IPS DF 4.7 (cell line): Measurements from ENCODE around the gene TRAP1.

ENCODE experiments used
- DNase-seq: peaks from one replicate; pipeline ENCODE4 v3.0.0-alpha.2; 2013; ENCODE audit warnings: low spot score; ENCODE audit errors: extremely low read depth

Gene TRAP1

DNA sequence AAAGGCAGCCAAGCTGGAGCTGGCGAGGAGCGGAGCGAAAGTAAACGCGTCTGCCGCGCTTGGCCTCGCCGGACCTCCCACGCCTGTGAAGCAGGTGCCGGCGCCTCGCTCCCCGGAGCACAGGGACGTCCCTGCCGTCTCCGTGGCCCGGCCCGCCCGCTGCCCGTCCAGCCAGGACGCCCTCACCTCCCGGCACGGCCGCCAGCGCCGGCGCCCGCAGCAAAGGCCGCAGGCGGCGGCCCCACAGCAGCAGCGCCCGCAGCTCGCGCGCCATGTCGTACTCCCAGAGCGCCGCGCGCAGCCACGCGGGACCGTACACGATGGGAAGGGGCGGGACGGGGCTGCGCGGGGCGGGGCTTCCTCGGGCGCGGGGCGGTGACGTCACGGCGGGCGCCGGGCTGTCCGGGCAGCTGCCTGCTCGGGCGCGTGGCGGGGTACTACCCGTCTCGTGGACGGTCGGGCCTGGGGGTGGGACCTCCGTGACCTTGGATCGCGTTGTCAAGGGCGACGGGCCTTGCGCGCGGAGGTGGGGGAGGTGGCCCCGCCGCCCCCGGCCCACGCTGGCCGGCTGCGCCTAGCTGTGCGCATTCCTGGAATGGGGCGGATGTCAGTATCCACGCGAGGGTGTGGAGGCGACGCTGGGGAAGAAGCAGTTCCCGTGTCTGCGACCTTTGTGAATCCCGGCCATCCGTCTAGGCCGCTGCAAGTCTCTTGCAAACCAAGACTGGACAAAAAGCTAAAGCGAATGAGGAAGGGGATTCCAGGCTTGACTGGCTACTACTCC is at the start of gene TRAP1:
Gene TRAP1 (minus strand): TSS at position 290 of the 784 bp plus-strand sequence. CDS start 16 bp downstream, at position 274.
- no peak for DNase-seq

DNA sequence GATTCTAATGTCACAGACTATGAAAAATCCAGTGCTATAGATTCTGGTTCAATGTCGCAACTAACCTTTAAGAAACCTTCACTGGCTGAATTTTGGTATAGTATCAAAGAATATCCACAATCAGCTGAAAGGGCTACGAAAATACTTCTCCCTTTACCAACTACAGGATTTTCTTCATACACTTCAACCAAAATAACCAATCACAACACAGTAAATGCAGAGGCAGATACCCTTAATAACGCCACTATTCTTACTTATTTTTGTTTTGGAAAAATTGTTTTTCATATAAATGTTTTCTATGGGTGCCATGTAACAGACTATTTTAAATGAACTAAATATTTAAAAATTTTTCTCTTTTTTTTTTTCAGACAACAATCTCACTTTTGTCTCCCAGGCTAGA is 48.9 kb upstream of the TRAP1 start:
- DNase-seq = no peak

DNA sequence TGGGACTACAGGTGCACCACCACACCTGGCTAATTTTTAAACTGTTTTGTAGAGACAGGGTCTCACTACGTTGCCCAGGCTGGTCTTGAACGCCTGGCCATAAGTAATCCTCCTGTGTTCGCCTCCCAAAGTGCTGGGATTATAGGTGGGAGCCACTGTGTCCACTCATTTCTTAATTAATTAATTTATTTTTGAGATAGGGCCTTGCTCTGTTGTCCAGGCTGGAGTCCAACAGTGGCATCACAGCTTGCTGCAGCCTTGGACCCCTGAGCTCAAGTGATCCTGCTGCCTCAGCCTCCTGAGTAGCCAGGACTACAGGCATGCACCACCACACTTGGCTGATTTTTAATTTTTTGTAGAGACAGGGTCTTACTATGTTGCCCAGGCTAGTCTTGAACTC is 47.1 kb upstream of the TRAP1 start:
- DNase-seq = no peak

DNA sequence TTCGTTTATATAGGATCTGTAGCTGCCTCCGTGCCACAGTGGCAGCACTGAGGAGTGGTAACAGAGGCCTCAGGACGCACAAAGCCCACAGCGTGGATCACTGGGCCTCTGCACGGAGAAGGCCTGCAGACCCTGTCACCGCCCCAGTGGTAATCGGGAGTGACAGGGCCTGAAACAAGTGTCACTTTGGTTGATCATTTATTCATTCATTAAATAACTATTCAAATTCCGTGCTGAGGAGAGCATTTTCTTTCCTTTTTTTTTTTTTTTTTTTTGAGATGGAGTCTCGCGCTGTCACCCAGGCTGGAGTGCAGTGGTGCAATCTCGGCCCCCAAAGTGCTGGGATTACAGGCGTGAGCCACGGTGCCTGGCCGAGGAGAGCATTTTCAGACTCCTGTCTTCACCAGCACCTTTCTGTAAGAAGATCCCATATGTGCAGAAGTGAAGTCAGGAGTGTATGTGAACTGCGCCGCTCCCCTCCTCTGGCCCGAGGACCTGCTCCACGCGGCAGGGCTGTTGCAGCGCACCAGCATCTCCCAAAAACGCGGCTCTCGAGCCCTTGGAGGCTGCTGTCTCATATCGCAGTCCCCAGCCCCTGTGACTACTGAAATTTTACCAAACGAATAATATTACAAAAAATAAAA is 44.9 kb upstream of the TRAP1 start:
- no peak for DNase-seq

DNA sequence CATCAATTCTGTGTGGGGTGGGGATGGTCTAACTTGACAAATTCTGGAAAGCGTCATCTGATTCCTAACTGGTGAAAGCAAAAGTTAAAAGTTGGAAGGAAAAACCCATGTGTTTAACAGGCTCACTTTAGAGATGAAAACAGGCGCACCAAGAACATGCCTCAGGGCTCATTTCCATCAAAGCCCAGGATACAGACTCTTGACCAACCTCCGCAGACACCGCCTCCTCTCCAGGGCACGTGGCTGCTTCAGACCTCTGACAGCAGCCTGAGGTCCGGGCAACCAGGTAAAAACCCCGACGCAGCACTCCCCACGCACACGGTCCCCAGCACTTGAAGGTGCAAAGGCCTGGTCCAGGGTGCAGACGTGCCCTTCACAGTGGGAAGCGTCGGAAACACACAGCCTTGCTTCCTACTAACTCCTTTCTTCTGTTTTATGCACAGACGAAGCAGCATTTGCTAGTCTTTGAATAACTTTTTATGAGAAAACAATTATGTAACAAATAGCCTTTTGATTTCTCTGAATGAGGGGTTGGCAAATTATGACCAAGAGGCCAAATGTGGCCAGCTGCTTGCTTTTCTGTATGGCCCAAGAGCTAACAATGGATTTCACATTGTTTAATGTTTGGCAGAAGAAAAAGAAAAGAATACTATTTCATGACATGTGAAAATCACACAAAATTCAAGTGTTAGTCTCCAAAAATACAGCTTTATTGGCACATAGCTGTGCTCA is 44.2 kb upstream of the TRAP1 start:
- DNase-seq = no peak

DNA sequence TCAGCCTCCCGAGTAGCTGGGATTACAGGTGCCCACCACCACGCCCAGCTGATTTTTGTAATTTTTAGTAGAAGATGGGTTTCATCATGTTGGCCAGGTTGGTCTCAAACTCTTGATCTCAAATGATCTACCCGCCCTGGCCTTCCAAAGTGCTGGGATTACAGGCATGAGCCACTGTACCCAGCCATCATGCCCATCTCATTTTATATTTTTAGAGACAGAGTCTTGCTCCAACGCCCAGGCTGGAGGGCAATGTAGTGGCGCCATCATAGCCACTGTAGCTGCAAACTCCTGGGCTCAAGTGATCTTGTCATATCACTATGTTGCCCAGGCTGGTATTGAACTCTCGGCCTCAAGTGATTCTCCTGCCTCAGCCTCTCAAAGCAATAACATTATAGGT is 43.2 kb upstream of the TRAP1 start:
- no peak for DNase-seq

DNA sequence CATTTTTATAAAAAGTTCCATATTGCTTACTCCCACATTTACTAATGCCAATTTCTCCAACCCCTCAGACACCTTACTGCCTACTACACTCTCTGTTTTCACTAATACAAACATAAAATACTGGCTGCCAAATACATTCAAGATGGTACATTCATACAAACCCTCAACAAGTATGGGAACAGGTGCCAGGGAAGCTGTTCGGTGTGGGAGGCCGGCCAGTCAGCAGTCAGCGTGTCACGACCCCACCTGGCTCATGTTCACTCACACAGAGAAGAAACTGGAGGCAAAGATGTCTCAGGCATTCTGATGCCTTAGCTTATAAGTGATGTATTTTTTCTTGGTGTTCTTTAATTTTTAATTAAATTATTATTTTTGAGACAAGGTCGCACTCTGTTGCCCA is 42.4 kb upstream of the TRAP1 start:
- DNase-seq = no peak

DNA sequence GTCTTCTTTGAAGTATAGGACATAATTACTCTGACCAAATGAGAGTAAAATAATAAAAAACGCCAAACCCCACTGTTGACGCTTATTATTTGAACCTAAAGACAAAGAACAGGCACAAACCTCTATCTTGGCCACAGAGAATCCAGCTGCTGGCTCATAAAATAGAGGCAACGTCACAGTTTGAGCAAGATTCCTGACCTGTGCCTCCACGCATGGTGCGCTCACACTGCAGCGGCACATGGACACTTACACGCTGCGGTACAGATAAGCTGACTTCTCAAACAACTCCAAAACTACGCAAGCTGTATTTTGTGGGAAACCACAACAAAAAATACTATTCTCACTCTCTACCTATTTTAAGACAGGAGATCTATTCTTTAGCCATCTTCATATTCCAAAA is 38.8 kb upstream of the TRAP1 start:
- DNase-seq = no peak

DNA sequence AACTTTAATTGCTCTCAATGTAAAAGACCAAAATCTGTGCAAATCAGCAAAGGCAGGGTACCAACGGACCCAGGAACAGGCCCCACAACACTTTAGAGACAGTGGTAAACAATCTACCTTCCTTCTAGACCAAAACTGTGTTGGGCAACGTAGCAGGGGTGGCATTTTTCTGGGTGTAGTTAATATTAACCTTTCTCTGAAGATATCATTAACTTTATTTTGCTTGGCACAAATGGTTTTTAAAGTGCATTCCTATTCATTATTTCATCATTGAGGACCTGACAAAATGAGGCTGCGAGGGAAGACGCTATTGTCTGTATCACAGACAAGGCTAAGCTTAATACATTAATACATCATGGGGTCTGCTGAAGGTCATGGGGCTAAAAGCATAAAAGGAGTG is 37.9 kb upstream of the TRAP1 start:
- DNase-seq = no peak

DNA sequence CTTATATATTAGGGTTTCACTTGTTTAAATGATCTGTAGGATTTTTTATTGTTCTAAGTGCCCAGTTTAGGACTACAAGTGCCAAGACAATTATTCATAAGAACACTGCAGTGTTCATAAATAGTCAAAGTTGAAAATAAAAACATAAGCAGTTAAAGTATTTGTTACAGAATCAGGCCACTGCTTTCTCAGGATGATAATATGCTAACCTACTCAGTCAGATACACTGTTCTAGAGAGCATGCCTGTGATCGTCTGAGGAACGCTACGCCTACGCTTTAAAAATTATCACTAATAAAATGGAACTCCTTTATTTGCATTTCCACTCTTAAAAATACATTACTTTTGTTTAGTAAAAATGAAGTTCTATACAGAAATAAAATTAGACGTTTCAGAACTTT is 37.4 kb upstream of the TRAP1 start:
- DNase-seq = no peak

DNA sequence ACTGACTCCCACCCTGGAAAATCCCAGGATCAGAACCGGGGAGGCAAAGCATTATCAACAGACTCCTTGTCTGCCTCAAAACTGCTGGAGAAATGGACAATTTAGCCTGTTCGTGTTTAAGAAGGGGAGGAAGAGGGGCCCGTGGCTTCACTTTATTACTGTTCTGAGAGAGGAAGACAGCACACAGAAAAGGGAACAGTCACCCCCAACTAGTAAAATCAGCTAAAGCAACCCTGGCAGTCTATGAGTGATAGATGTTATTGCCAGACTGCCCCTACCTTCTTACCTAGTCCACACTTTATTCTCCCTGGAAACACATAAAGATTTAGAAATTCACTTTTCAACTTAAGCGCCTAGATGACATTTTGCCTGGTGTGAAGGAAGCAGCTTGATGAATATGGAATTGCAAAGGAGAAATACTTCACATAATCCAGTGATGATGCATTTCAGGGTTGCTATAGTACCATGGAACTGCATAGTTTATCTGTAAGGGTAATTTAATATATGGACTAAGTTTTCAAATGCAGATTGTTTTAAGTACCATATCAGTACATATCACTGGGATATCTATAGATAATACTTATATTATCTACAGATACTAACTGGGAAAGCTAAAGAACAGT is 36.9 kb upstream of the TRAP1 start:
- no peak for DNase-seq

DNA sequence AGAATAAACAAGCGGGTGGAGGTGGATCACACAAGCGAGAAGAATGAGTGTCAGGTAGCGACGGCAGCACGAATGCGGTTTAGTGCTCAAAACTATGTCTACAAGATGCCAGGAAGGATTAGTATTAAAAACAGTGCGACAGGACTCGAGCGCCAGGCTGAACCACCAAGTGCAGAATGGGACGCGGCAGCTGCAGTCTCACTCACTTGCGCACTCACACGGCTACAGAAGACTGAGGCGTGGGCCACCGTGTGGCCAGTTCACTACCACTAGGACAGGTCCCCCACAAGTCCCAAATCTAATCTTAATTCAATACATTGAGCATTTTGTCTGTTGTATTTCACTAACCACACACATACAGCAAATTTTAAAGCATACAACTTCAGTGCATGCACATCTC is 35.7 kb upstream of the TRAP1 start:
- DNase-seq = no peak

DNA sequence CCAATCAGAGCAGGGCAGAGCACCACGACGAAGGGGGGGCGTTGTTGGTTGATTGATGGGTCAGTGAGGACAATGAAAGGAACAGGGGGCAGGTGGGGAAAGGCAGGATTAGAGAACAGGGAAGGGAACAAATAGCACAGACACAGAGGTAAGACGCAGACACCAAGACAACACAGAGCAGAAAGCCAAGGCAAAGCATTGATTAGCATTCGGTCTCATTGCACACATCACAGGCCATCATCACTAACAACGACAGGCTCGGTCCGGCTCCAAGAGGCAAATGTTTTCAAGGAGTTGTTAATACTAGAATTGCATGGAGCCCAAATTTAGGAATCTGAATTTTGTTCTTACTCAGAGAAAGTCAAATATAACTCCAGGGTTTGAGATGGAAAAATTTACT is 34.6 kb upstream of the TRAP1 start:
- no peak for DNase-seq

DNA sequence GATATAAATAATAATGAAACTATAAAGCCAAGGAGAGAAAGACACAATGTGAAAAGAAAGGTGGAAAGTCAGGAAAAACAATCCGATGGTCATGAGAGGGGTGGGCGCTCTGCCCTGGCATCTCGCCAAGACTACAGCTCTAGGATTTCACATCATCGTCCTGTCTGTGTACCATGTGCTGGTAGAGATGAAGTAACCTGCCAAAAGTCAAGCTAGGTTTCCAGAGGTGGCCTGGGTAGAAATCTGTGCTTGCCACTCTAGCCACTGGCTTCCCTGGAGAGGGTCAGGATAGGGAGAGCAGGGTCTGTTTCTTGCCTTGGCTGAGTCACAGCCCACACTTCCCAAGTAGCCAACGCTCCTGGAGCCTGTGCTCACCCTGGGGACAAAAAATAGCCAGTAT is 31.0 kb upstream of the TRAP1 start:
- DNase-seq = no peak

DNA sequence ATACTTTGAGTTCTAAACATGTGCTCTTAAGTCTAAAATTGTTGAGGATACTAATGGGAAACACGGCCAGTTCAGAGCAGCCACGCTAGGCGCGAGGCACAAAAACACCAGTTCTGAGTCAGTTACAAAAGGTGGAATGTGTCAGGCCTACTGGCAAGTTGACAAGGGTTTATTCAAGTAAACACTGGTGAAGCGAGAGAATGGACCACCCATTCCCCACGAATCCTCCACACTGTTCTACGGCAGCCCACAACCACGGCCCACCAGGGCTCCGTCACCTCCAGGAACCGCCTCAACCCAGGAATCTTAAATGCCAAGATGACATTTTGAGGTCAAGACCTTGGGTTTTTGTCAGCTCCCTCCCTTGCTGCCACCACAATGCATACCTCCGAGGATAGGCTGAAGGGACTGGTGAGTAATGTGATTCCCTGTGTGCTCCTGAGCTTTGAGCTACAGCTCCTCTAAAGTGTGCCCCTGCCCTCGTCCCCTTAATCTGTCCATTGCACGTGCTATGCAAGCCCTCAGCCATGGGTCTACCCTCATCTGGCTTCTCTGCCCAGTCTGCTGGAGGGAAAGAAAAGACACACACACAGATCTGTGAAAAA is 28.5 kb upstream of the TRAP1 start:
- no peak for DNase-seq

DNA sequence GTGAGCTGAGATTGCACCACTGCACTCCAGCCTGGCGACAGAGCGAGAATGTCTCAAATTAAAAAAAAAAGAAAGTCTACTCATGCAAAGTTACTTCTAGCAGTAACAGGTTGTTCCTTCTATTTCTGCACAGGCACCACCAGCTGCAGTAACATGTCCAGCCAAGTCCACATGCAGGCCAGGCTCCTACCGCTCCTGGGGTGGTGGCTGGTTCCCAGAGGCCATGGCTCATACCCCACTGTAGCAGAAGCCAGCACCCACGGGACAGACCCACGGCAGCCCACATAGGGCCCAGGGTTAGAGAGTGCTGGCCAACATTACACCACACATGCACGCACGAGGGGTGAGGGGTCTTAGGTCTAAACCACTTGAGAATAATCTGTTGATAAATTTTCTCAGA is 26.7 kb upstream of the TRAP1 start:
- DNase-seq = no peak

DNA sequence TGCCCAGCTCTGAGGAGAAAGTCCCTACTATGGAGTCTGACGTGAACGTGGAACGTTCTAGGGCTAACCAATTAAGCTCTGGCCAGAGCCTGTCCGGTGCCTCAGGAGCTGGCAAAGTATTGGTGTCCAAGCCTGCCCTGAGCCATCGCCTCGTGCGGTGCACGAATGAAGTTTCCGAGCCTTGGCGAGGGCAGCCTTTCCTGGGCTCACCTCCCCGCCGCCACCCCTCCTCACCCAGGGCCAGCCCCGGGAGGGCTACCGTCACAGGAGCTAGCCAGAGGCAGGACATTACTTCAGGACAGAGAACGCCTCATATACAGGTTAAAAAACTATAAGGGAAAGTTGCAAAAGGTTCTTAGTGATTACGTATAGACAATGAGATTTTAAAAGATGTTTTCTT is 23.6 kb upstream of the TRAP1 start:
- DNase-seq = no peak

DNA sequence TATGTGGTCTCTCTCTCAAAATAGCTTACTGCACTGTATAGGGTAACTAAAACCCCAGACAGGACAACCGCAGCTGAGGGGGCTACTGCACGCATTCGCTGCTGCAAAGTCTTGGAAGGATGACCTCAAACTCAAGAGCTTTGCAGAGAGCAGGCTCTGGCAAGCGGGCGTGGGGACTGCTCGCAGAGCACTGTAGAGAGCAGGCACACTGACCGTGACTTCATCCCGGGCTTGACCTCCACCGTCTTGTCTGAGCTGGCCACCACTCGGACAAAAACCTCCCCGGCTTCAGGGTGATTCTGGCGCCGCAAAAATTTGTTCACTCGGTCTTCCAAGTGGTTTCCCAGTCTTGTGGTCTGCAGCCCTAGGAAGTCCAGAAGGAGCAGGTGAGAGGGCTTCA is 22.9 kb upstream of the TRAP1 start:
- no peak for DNase-seq

DNA sequence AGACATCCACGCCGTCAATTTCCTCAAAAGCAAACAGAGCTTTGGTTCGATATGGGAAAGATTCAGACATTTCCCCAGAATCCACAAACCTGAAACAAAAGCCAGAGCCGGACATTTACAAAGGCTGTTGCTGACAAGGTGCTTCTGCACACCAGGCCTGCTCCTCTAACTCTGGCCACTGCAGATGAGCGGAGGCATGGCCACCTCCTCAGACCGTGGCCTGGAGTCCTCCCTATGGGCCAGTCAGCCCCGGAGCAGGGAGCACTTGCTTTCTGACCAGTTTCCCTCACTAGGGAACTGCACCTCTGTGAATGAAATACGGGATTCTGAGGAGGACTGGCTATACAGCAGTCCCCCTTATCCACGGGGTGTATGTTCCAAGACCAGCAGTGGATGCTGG is 22.3 kb upstream of the TRAP1 start:
- DNase-seq = no peak

DNA sequence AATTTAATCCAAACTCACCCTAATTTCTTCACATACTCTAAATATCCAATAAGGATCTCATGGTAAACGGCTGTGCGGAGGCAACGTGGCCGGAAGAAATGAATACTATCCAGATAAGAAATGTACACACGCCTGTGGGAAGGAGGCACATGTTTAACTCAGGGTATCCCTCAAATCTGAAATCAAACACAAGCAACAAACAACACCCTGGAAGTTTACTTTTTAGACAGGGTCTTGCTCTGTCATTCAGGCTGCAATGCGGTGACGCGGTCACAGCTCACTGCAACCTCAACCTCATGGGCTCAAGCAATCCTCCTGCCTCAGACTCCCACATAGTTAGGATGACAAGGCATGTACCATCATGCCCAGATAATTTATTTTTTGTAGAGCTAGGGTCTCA is 21.2 kb upstream of the TRAP1 start:
- no peak for DNase-seq

DNA sequence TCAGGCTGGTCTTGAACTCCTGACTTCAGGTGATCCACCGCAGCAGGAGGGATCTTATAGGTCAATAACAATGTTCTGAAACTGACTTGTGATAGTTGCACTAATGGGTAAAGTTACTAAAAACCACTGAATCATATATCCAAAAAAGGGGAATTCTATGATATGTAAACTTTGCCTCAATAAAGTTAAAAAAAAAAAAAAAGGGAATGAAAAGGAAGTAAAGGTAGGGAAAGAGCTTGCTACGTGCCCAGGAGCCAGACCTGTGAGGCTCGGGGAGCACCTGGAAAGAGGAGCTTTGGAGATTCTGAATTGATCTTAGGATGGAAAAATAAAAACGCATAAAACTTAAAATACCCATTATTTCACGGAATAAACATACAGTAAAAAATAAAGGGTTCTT is 20.8 kb upstream of the TRAP1 start:
- no peak for DNase-seq

DNA sequence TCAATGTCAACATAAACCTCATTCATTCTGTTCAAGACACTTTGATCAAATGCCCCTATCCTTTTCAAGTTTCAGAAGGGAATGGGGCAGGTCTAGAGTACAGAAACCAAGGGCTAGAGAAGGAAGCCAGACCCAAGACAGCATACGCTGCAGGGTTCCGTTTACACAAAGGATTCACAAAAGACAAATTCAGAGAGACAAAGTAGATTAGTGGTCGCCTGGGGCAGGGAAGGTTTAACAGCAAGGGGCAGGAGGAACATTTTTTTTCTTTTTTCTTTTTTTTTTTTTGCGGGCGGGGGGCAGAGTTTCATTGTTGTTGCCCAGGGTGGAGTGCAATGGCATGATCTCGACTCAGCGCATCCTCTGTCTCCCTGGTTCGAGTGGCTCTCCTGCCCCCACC is 19.9 kb upstream of the TRAP1 start:
- DNase-seq = no peak
